ENCODE results near the gene PRDM11.

DNA sequence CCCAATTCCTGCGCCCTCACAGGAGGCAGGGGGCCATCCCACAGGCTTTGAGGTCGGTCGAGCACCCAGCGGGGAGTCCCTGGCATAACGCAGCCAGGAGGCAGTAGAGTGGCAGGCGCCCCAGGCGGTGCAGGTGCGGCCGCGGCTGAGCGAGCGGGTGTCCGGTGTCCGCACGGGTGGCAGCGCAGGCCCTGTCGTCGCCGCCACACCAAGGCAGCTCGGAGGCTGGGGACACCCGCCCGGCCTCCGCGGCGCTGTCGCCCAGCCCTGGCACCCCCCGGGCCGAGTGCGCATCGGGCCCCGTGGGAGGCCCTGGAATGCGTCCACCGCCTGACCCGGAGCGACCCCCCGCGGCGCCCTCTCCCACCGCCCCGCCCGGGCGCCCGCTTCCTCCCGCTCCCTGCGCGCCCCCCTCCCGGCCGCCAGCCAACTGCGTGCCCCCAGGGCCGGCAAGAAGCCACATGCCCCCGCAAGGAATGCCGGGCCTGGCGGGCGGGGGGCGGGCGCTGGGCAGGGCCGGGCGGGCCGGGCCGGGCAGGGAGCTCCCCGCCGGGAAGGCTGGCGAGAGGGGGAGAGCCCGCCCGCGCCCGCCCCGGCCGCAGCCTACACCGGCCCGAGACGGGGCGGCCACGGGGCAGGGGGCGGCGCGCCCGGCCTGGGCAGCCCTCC lies 33.9 kb downstream of the PRDM11 start:
- TF ChIP-seq EP300 (IDR thresholded peaks at IDR 0.05) = no peak
- TF ChIP-seq POLR2A (IDR thresholded peaks at IDR 0.05) = no peak
